K562 (cell line): Measurements from ENCODE around the gene ATG10. TPM values are rescaled to one million over a fixed set of nuclear protein-coding genes. Genes with fewer than 3 reads are reported as not detected.

Experiments used
- ATAC-seq: fragments of 200-7000 bp; cut with Tn5 transposase; 3 replicates; pipeline ENCODE4 v1.9.1; 2020; ENCODE audit warnings: moderate library complexity
- BruUV-seq: library from RNA; stranded (reverse); fragments of 400-500 nt; replicated peaks from 2 replicates; lab custom pipeline; 2021; lab: Mats Ljungman, UMichigan
- CTCF ChIA-PET: fragments of 300-600 bp; formaldehyde crosslinking; extraction: SDS; loops from one replicate; lab custom pipeline; 2021; ENCODE audit warnings: low intra/inter-chr PET ratio; lab: Yijun Ruan, JAX
- POLR2A ChIA-PET: fragments of 300-600, 350-650 bp; sonication (Branson Sonifier 250); formaldehyde crosslinking; extraction: SDS; loops from one replicate; lab custom pipeline; 2021; ENCODE audit warnings: antibody characterized with exemption, inconsistent platforms; lab: Yijun Ruan, JAX
- DNase-seq, 4 experiments: peaks; one replicate each; pipeline versions ENCODE4 v3.0.0 to v3.0.0-alpha.2; 2011 to 2018; ENCODE audit warnings: low spot score in 3 of 4, mixed read lengths in 3 of 4; ENCODE audit errors: extremely low read depth in 1 of 4
- FAIRE-seq: peaks from 2 replicates; lab custom pipeline; 2011; peaks lifted over from hg19 to GRCh38; lab: Jason Lieb, UNC
- H2AFZ ChIP-seq: 2 replicates; pipeline ENCODE4 v1.6.0; 2011; ENCODE audit warnings: low read depth, low read length, control low read depth, inconsistent platforms
- H3K27ac ChIP-seq: fragments of 200-600 bp; 3 replicates; pipeline ENCODE4 v1.8.0; 2011; ENCODE audit warnings: low read depth, mild to moderate bottlenecking, control low read depth, inconsistent platforms, low read length, moderate library complexity, mixed read lengths; ENCODE audit errors: extremely low read depth
- H3K27me3 ChIP-seq, 2 experiments: fragments of 300-600 bp in 1 of 2; 2 replicates in 1 of 2; 3 replicates in 1 of 2; pipeline versions ENCODE4 v1.6.0 to v1.8.0; 2011; ENCODE audit warnings: inconsistent platforms in 2 of 2, low read length in 2 of 2, mild to moderate bottlenecking in 1 of 2, mixed read lengths in 1 of 2, moderate library complexity in 1 of 2; ENCODE audit not compliant: control insufficient read depth in 2 of 2, insufficient read depth in 2 of 2
- H3K36me3 ChIP-seq: fragments of 300-600 bp; 3 replicates; pipeline ENCODE4 v1.8.0; 2011; ENCODE audit warnings: mild to moderate bottlenecking, low read length, inconsistent platforms; ENCODE audit not compliant: control insufficient read depth, insufficient read depth
- H3K4me1 ChIP-seq, 2 experiments: fragments of 200-600 bp in 1 of 2; replicated peaks in 1 of 2; 2 replicates in 1 of 2; 3 replicates in 1 of 2; pipeline versions ENCODE4 v1.5.1 to v1.8.0; 2011; ENCODE audit warnings: inconsistent platforms in 2 of 2, low read length in 2 of 2, mild to moderate bottlenecking in 1 of 2, mixed read lengths in 1 of 2, moderate library complexity in 1 of 2; ENCODE audit not compliant: control insufficient read depth in 2 of 2, insufficient read depth in 2 of 2
- H3K4me2 ChIP-seq: 2 replicates; pipeline ENCODE4 v1.6.1; 2011; ENCODE audit warnings: low read length, control low read depth, inconsistent platforms, mixed read lengths; ENCODE audit not compliant: insufficient read depth
- H3K4me3 ChIP-seq: fragments of 200-600 bp; sonication (generic), shearing (Covaris generic); 2 replicates; pipeline ENCODE4 v1.5.1; 2016; ENCODE audit warnings: control low read depth, inconsistent platforms
- H3K79me2 ChIP-seq: fragments of 200-600 bp; 3 replicates; pipeline ENCODE4 v1.8.0; 2011; ENCODE audit warnings: low read length, inconsistent platforms; ENCODE audit not compliant: control insufficient read depth, insufficient read depth
- H3K9ac ChIP-seq, 2 experiments: 2 replicates each; pipeline versions ENCODE4 v1.6.0 to v1.6.1; 2011; ENCODE audit warnings: low read depth in 2 of 2, low read length in 2 of 2, control low read depth in 1 of 2, inconsistent platforms in 1 of 2, mild to moderate bottlenecking in 1 of 2, mixed read lengths in 1 of 2; ENCODE audit not compliant: insufficient read depth in 1 of 2
- H3K9me1 ChIP-seq: one replicate; pipeline ENCODE4 v1.6.0; 2011; ENCODE audit warnings: inconsistent platforms, mild to moderate bottlenecking, low read length, moderate library complexity; ENCODE audit not compliant: control insufficient read depth, insufficient read depth
- H3K9me3 ChIP-seq: replicated peaks from 2 replicates; pipeline ENCODE4 v1.5.1; 2011; ENCODE audit warnings: low read depth, low read length, inconsistent platforms; ENCODE audit not compliant: control insufficient read depth, insufficient read depth
- H4K20me1 ChIP-seq: replicated peaks from 2 replicates; pipeline ENCODE4 v1.6.1; 2011; ENCODE audit warnings: low read length, inconsistent platforms, mixed read lengths; ENCODE audit not compliant: control insufficient read depth, insufficient read depth
- ARID1B ChIP-seq: fragments of 450-650 bp; IDR thresholded peaks from 2 replicates; pipeline ENCODE4 v1.6.1; 2016; ENCODE audit warnings: antibody characterized with exemption, mild to moderate bottlenecking, inconsistent platforms
- FOXJ2 ChIP-seq: fragments of 200-800 bp; sonication (Bioruptor generic); IDR thresholded peaks from 2 replicates; pipeline ENCODE4 v1.6.1; 2016; ENCODE audit warnings: missing genetic modification characterization, missing compliant biosample characterization
- HMBOX1 ChIP-seq: sonication (generic); IDR thresholded peaks from 2 replicates; pipeline ENCODE4 v1.6.1; 2016
- NBN ChIP-seq: fragments of 450-650 bp; IDR thresholded peaks from 2 replicates; pipeline ENCODE4 v1.6.1; 2016; ENCODE audit warnings: low read depth, mild to moderate bottlenecking
- NR4A1 ChIP-seq, 2 experiments: fragments of 250-450 bp in 1 of 2; fragments of 450-650 bp in 1 of 2; sonication (Bioruptor Pico) in 1 of 2; IDR thresholded peaks; 2 replicates each; pipeline versions ENCODE4 v1.4.0 to v1.6.1; 2016 to 2020; ENCODE audit warnings: mild to moderate bottlenecking in 2 of 2, missing compliant biosample characterization in 1 of 2, missing genetic modification characterization in 1 of 2, moderate library complexity in 1 of 2
- STAT6 ChIP-seq: sonication (generic); formaldehyde crosslinking; IDR thresholded peaks from 2 replicates; pipeline ENCODE4 v1.8.1; 2023; ENCODE audit warnings: mild to moderate bottlenecking, missing genetic modification reagents
- TEAD1 ChIP-seq, 2 experiments: fragments of 450-650 bp in 1 of 2; sonication (generic) in 1 of 2; formaldehyde crosslinking; IDR thresholded peaks; 2 replicates each; pipeline versions ENCODE4 v1.4.0 to v1.8.0; 2020 to 2022; ENCODE audit warnings: mild to moderate bottlenecking in 2 of 2, missing genetic modification reagents in 1 of 2
- WGBS: fragments of 100-300 bp; shearing (Covaris generic); methylation state at CpG from one replicate; pipeline ENCODE4 v1.1.6; 2016; ENCODE audit warnings: low coverage, mixed read lengths; ENCODE audit not compliant: insufficient coverage; ENCODE audit errors: missing lambda C conversion rate; 5-methylcytosine and 5-hydroxymethylcytosine counted together
- in situ Hi-C: fragments of 300-500 bp; cut with MboI; formaldehyde crosslinking; loops from 4 replicates; pipeline ENCODE4 v1.15.0; 2018; ENCODE audit warnings: inconsistent platforms, mixed read lengths
- intact Hi-C: fragments of 100-400 bp; cut with micrococcal nuclease; formaldehyde crosslinking; loops from 2 replicates; pipeline ENCODE4 v1.14.2; 2022
- polyA plus RNA-seq, 8 experiments: library from polyadenylated mRNA; depleted of rRNA in 4 of 8; stranded (reverse) in 5 of 8; unstranded in 3 of 8; fragments of >200 nt; fragmentation: Nextera tagmentation in 2 of 8; fragmentation: Illumina TruSeq in 1 of 8; extraction: Ambion mirVana in 2 of 8; extraction: Trizol in 1 of 8; gene quantifications; 2 replicates each; pipeline versions ENCODE4 v1.2.1 to v1.2.3, GENCODE V29; 2011 to 2014; ENCODE audit warnings: inconsistent platforms in 1 of 8, missing spikeins in 1 of 8
- total RNA-seq, 7 experiments: library from RNA; depleted of rRNA in 6 of 7; stranded (reverse); fragments of >200 nt in 6 of 7; fragmentation: Illumina TruSeq in 2 of 7; extraction: Trizol in 2 of 7; gene quantifications; 2 replicates each; pipeline versions ENCODE4 v1.2.1 to v1.2.3, GENCODE V29; 2011 to 2021; ENCODE audit warnings: low replicate concordance in 1 of 7

Gene ATG10
- total and polyA plus RNA-seq, 9 of the 15 experiments (the other 6 are each of a cell fraction or from before 2014, with no cell fraction given), result 7.0 to 18.8 (median 14.6) TPM

GRCh38 chr5:82096249-82096648, 124.4 kb downstream of the ATG10 start (continued):
- no peak for TF ChIP-seq HMBOX1

GRCh38 chr5:82100303-82101077, 128.7 kb downstream of the ATG10 start:
- no TSS peak for BruUV-seq
- H3K4me3 ChIP-seq, result no peak overlapping the region
- no peak overlapping the region for H3K9ac ChIP-seq
- no peaks in the 10 kb centered on the region for H3K79me2 ChIP-seq
- in situ Hi-C loops, result no loop called here
- intact Hi-C loops, result no loop called here
- H3K9me3 ChIP-seq, result no peaks in the 10 kb centered on the region
- WGBS, result 36% methylated on average over 2 of the region's 2 CpGs
- DNase-seq, result no peak
- no peak for ATAC-seq
- H3K36me3 ChIP-seq, result no peaks in the 10 kb centered on the region
- H3K27ac ChIP-seq, result no peak overlapping the region
- no peaks in the 10 kb centered on the region for H4K20me1 ChIP-seq
- ChIA-PET CTCF (no interaction called here), POLR2A (no interaction called here)
- H3K4me1 ChIP-seq, result no peaks in the 10 kb centered on the region
- no peak for FAIRE-seq
- TF ChIP-seq NR4A1 (CRISPR knock-in tag; IDR thresholded peaks at IDR 0.05) (no peak), NR4A1 (tag; IDR thresholded peaks at IDR 0.05) (no peak), STAT6 (CRISPR knock-in tag) (no peak), FOXJ2 (tag) (no peak), ARID1B (no peak), NBN (no peak), HMBOX1 (peak; percentile 51; the same call in 1 of the 2 replicates), TEAD1 (CRISPR knock-in tag; IDR thresholded peaks at IDR 0.05) (no peak)
- no peaks in the 10 kb centered on the region for H3K9me1 ChIP-seq
- no peaks in the 10 kb centered on the region for H3K27me3 ChIP-seq
- no peak overlapping the region for H3K4me2 ChIP-seq
- H2AFZ ChIP-seq, result no peak overlapping the region
